OCI-LY7 (cell line): ENCODE measurements around the gene ITPRID1. TPM values are rescaled to one million over a fixed set of nuclear protein-coding genes. Genes with fewer than 3 reads are reported as not detected.

Experiments used
- BruUV-seq: library from RNA; stranded (reverse); fragments of 400-500 nt; replicated peaks from 2 replicates; lab custom pipeline; 2021; lab: Mats Ljungman, UMichigan
- CTCF ChIA-PET: fragments of 300-600 bp; sonication (Branson Sonifier 250); formaldehyde crosslinking; loops from one replicate; lab custom pipeline; 2022; ENCODE audit warnings: antibody characterized with exemption; ENCODE audit not compliant: unreplicated experiment; lab: Charles Lee
- POLR2A ChIA-PET: fragments of 300-600 bp; sonication (Branson Sonifier 250); formaldehyde crosslinking; loops from one replicate; lab custom pipeline; 2022; ENCODE audit warnings: antibody characterized with exemption; lab: Charles Lee
- DNase-seq: peaks from one replicate; pipeline ENCODE4 v3.0.0-alpha.2; 2015; ENCODE audit warnings: low spot score
- H2AFZ ChIP-seq: fragments of 200-600 bp; sonication (generic), shearing (Covaris generic); 2 replicates; pipeline ENCODE4 v1.6.1; 2014; ENCODE audit warnings: mild to moderate bottlenecking, antibody characterized with exemption, low read length, moderate library complexity
- H3K27ac ChIP-seq: fragments of 200-600 bp; sonication (generic); 2 replicates; pipeline ENCODE4 v1.5.1; 2014; ENCODE audit warnings: mixed run types, low read depth, mild to moderate bottlenecking, moderate library complexity, low read length, inconsistent platforms; ENCODE audit not compliant: poor library complexity, severe bottlenecking
- H3K36me3 ChIP-seq: fragments of 200-600 bp; sonication (generic); 2 replicates; pipeline ENCODE4 v1.6.1; 2014; ENCODE audit warnings: mild to moderate bottlenecking, antibody characterized with exemption, low read length, moderate library complexity, mixed read lengths; ENCODE audit not compliant: insufficient read depth
- H3K4me1 ChIP-seq: fragments of 200-600 bp; sonication (generic); 2 replicates; pipeline ENCODE4 v1.5.1; 2014; ENCODE audit warnings: mild to moderate bottlenecking, low read length; ENCODE audit not compliant: insufficient read depth, poor library complexity, severe bottlenecking
- H3K4me2 ChIP-seq: fragments of 200-600 bp; sonication (generic); 2 replicates; pipeline ENCODE4 v1.6.1; 2014; ENCODE audit warnings: mild to moderate bottlenecking, low read length
- H3K4me3 ChIP-seq: fragments of 200-600 bp; sonication (generic); 2 replicates; pipeline ENCODE4 v1.5.1; 2014; ENCODE audit warnings: mild to moderate bottlenecking, low read depth, low read length; ENCODE audit not compliant: poor library complexity, severe bottlenecking
- H3K79me2 ChIP-seq: fragments of 200-600 bp; sonication (generic); 2 replicates; pipeline ENCODE4 v1.6.1; 2016; ENCODE audit warnings: low read depth, mild to moderate bottlenecking, low read length, moderate library complexity, mixed read lengths; ENCODE audit not compliant: insufficient read depth
- H3K9me2 ChIP-seq: fragments of 200-600 bp; sonication (generic); 2 replicates; pipeline ENCODE4 v1.6.1; 2016; ENCODE audit warnings: mild to moderate bottlenecking, low read length, mixed read lengths; ENCODE audit not compliant: insufficient read depth
- H3K9me3 ChIP-seq: fragments of 200-600 bp; sonication (generic); 2 replicates; pipeline ENCODE4 v1.6.1; 2014; ENCODE audit warnings: mild to moderate bottlenecking, mixed run types, low read length, mixed read lengths
- H4K20me1 ChIP-seq: fragments of 200-600 bp; sonication (generic); 2 replicates; pipeline ENCODE4 v1.6.1; 2014; ENCODE audit warnings: mild to moderate bottlenecking, antibody characterized with exemption, low read length, moderate library complexity, mixed read lengths; ENCODE audit not compliant: insufficient read depth
- CTCF ChIP-seq: fragments of 200-600 bp; sonication (generic); conservative IDR thresholded peaks from 2 replicates; pipeline ENCODE4 v1.5.1; 2014; ENCODE audit warnings: mild to moderate bottlenecking, antibody characterized with exemption, low read length, moderate library complexity, mixed read lengths
- EZH2phosphoT487 ChIP-seq: fragments of 200-600 bp; sonication (generic); IDR thresholded peaks from 2 replicates; pipeline ENCODE4 v1.6.1; 2018; ENCODE audit warnings: low read depth, borderline replicate concordance, mild to moderate bottlenecking, mixed run types, antibody characterized with exemption, low read length, moderate library complexity, mixed read lengths
- intact Hi-C: fragments of 100-400 bp; cut with micrococcal nuclease; formaldehyde crosslinking; loops from one replicate; pipeline ENCODE4 v1.10.0; 2022; ENCODE audit not compliant: unreplicated experiment
- total RNA-seq, 2 experiments: library from RNA; depleted of rRNA in 1 of 2; stranded (reverse); fragments of >200 nt in 1 of 2; shearing (Covaris generic) in 1 of 2; gene quantifications; 2 replicates each; pipeline ENCODE4 v1.2.3, GENCODE V29; 2014 to 2022

The ITPRID1 gene
- total RNA-seq, 2 experiments from 2014 or later, result not detected

DNA sequence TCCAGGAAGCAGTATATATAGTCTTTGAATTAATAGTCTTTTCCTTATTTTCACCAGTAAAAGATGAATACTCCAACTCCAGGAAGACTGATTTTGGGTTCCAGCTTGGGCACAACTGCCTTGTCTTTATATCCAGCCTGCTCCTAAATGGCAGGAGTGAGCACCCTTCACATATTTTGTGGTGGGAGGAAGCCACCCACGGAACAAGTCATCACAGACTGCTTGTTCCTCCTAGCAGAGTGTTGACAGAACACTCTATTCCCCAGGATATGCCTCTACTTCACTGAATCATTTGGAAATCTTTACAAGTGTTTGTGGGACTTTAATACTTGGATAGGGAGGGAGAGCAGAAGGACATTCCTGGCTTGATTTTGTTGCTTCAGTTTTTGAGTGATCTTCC, 31.7 kb downstream of the ITPRID1 start:
- Histone ChIP-seq H3K4me2 (no peak overlapping the region), H3K9me2 (no peaks in the 10 kb centered on the region), H3K36me3 (no peaks in the 10 kb centered on the region), H3K9me3 (no peaks in the 10 kb centered on the region), H3K79me2 (no peaks in the 10 kb centered on the region), H3K4me3 (no peak overlapping the region), H3K27ac (no peak overlapping the region), H2AFZ (no peak overlapping the region), H4K20me1 (no peaks in the 10 kb centered on the region), H3K4me1 (no peaks in the 10 kb centered on the region)
- TF ChIP-seq EZH2phosphoT487, result no peak
- TF ChIP-seq CTCF, result no peak
- BruUV-seq, result no TSS peak
- DNase-seq, result no peak
- intact Hi-C loops, result no loop called here
- ChIA-PET POLR2A (no interaction called here), CTCF (no interaction called here)

DNA sequence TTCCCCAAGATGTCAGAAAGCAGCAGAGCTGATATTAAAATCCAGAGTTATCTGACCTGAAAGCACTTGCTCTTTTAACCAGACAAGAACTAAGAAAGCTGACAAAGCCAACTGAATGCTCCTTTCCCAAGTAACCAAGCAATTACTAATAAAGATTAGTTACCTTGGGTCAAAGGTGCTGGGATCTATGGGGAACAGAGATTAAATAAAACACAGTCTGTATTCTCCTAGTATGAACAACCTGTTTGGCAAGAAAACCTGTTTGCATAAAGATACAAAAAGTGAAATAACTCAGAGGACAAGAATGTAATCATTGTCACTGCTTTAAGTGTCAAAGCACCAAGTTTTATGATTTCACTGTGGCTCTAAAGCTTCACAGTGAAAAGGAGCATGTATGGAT, 35.7 kb downstream of the ITPRID1 start:
- DNase-seq, result no peak
- H3K4me1 ChIP-seq, result no peaks in the 10 kb centered on the region
- intact Hi-C loops, result no loop called here
- no TSS peak for BruUV-seq
- H3K79me2 ChIP-seq, result no peaks in the 10 kb centered on the region
- H2AFZ ChIP-seq, result no peak overlapping the region
- H3K36me3 ChIP-seq, result no peaks in the 10 kb centered on the region
- no peak for TF ChIP-seq CTCF
- no peak for TF ChIP-seq EZH2phosphoT487
- no peak overlapping the region for H3K4me2 ChIP-seq
- no peaks in the 10 kb centered on the region for H3K9me3 ChIP-seq
- H3K27ac ChIP-seq, result no peak overlapping the region
- H3K4me3 ChIP-seq, result no peak overlapping the region
- POLR2A ChIA-PET, result no interaction called here
- H3K9me2 ChIP-seq, result no peaks in the 10 kb centered on the region
- CTCF ChIA-PET, result no interaction called here
- no peaks in the 10 kb centered on the region for H4K20me1 ChIP-seq

DNA sequence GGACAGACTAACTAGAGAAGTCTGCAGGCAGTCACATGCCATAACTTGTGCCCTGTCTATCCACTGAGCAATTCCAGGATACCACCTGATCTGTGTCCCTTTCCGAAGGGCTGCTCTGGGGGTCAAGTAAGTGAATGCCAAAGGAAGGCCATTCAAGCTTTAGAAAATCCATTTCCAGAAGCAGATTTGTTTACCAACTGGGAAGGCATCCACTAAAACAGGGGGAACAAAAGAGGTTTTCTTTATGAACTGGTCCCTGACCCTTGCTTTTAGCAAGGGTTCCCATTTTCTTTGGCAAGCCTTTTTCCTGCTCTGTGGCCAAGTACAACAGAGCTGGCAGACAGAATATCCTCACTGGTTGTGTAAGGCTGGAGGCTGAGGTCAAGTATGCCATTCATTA, 36.5 kb downstream of the ITPRID1 start:
- Histone ChIP-seq H3K27ac (no peak overlapping the region), H2AFZ (no peak overlapping the region), H3K9me2 (no peaks in the 10 kb centered on the region), H4K20me1 (no peaks in the 10 kb centered on the region), H3K9me3 (no peaks in the 10 kb centered on the region), H3K4me3 (no peak overlapping the region), H3K4me1 (no peaks in the 10 kb centered on the region), H3K36me3 (no peaks in the 10 kb centered on the region), H3K4me2 (no peak overlapping the region), H3K79me2 (no peaks in the 10 kb centered on the region)
- no peak for DNase-seq
- TF ChIP-seq CTCF (no peak), EZH2phosphoT487 (no peak)
- intact Hi-C loops, result no loop called here
- BruUV-seq, result no TSS peak
- CTCF ChIA-PET, result no interaction called here
- POLR2A ChIA-PET, result no interaction called here
